HG03139 (cell line): ENCODE data around the gene MDC1.

Source experiments
- ATAC-seq: cut with Tn5 transposase; IDR thresholded peaks from one replicate; pipeline ENCODE4 v1.9.1; 2021; ENCODE audit not compliant: unreplicated experiment

The MDC1 gene

GRCh38 chr6:30748851-30749540, 31.9 kb upstream of the MDC1 start:
- ATAC-seq: no peak

- no peak for ATAC-seq
These were observed 31.1 kb upstream of the MDC1 start for GRCh38 chr6:30747902-30748769.

- ATAC-seq: no peak
These were observed 30.2 kb upstream of the MDC1 start for GRCh38 chr6:30747300-30747687.

GRCh38 chr6:30744054-30744805, 27.1 kb upstream of the MDC1 start, which contains the start of gene IER3:
IER3 (minus strand) TSS chr6:30744547; CDS start chr6:30744518, 29 bp downstream.
- ATAC-seq: no peak

GRCh38 chr6:30743099-30744053, 26.3 kb upstream of the MDC1 start:
- no peak for ATAC-seq

- ATAC-seq: peak; percentile 52
These were observed 25.4 kb upstream of the MDC1 start, which contains the start of gene FLOT1 for GRCh38 chr6:30742316-30743098. FLOT1 (minus strand) TSS chr6:30742687; CDS start chr6:30742189, 498 bp downstream.

GRCh38 chr6:30741789-30742315, 24.8 kb upstream of the MDC1 start:
- no peak for ATAC-seq

- ATAC-seq: no peak
These were observed 24.1 kb upstream of the MDC1 start for GRCh38 chr6:30741063-30741779.

GRCh38 chr6:30740540-30740870, 23.4 kb upstream of the MDC1 start:
- no peak for ATAC-seq

GRCh38 chr6:30738532-30738931, 21.5 kb upstream of the MDC1 start:
- no peak for ATAC-seq

GRCh38 chr6:30735668-30736314, 18.7 kb upstream of the MDC1 start:
- ATAC-seq: no peak

GRCh38 chr6:30732237-30732943, 15.3 kb upstream of the MDC1 start:
- ATAC-seq: no peak

GRCh38 chr6:30730601-30731435, 13.7 kb upstream of the MDC1 start:
- ATAC-seq: no peak

GRCh38 chr6:30727920-30728553, 11.0 kb upstream of the MDC1 start:
- ATAC-seq: no peak

GRCh38 chr6:30726506-30727413, 9.7 kb upstream of the MDC1 start:
- no peak for ATAC-seq
